ENCODE data around the gene GANAB.
"Not testable (repeated sequence)": the region's sequence is repeated elsewhere in the genome, so short reads cannot be mapped to it uniquely, and the experiment has no call there.

The GANAB gene

DNA sequence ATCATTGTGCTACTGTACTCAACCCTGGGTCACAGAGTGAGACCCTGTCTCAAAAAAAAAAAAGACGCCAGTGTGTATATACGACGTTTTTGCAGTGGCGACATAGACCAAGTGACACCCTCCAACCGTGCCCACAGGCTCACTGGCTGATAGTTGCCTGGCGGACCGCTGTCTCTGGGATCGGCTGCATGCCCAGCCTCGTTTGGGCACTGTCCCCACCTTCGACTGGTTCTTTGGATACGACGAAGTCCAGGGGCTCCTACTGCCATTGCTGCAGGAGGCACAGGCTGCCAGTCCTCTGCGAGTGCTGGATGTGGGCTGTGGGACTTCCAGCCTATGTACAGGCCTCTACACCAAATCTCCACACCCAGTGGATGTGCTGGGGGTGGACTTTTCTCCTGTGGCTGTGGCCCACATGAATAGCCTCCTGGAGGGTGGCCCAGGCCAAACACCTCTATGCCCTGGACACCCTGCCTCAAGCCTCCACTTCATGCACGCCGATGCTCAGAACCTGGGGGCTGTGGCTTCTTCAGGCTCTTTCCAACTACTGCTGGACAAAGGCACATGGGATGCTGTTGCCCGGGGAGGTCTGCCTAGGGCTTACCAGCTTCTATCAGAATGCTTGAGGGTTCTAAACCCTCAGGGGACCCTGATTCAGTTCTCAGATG is 20.0 kb upstream of the GANAB start:
- no peak for DNase-seq

GRCh38 chr11:62665599-62666258 is 19.3 kb upstream of the GANAB start:
- peak; percentile 70 for DNase-seq

DNA sequence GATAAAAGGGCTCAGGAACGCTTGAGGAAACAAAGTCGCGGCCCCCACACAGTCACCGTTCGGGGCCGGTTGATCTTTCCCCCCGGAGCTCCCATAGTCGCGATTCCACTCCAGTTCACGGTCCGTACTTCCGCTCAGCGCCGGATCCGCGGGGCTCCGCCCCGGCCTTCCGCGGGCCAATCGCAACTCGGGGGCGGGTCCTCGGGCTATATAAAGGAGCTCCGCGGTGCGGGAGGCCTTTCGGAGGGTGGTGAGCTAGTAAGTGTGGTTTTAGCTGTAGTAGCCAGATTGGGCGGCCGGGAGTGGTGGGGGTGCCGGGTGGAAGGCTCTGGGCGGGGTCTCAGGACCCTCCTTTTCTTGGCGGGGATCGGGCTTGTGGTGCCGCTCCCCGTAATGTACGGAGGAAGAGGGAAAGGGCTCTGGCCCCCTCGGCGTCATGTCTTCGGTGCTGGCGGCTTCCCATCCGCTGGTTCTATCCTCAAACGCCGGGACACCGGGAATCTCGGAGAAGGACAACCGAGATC is 18.7 kb upstream of the GANAB start, which contains the start of the genes C11orf98 and CSKMT:
C11orf98 (minus strand) TSS at position 136 of the 524 bp plus-strand sequence; CDS start at position 95, 41 bp downstream.
CSKMT (plus strand) TSS at position 238 of the 524 bp plus-strand sequence. CDS start 568 bp downstream, outside the sequence.
- peak; percentile 96 for DNase-seq

DNA sequence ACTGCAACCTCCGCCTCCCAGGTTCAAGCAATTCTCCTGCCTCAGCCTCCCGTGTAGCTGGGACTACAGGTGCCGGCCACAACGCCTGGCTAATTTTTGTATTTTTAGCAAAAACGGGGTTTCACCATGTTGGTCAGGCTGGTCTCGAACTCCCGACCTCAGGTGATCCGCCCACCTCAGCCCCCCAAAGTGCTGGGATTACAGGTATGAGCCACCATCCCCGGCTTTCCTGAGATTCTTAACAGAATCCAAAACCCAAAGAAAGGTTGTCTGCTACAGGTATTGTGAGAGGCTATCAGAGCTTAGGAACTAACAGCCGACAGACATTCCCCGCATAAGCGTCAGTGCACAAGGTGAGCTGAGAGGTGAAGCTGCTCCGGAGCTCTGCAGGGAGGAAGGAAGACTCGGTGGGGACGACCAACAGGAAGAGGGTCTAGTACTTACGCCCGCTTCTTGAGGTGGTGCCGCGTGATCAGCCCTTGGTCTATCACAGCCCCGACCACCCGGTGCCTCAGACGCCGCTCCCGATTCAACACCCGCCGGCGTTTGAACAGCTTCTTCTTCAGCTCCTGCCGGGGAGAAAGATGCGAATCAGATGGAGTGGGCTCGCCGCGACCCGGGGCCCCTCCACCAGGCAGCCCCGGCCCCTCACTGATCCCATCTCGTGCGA is 18.1 kb upstream of the GANAB start:
- peak; percentile 63 for DNase-seq

- DNase-seq, result no peak
Observed at GRCh38 chr11:62656796-62657429, 10.5 kb upstream of the GANAB start.

- DNase-seq, result no peak
Observed at GRCh38 chr11:62654297-62654696, 7.9 kb upstream of the GANAB start.

DNA sequence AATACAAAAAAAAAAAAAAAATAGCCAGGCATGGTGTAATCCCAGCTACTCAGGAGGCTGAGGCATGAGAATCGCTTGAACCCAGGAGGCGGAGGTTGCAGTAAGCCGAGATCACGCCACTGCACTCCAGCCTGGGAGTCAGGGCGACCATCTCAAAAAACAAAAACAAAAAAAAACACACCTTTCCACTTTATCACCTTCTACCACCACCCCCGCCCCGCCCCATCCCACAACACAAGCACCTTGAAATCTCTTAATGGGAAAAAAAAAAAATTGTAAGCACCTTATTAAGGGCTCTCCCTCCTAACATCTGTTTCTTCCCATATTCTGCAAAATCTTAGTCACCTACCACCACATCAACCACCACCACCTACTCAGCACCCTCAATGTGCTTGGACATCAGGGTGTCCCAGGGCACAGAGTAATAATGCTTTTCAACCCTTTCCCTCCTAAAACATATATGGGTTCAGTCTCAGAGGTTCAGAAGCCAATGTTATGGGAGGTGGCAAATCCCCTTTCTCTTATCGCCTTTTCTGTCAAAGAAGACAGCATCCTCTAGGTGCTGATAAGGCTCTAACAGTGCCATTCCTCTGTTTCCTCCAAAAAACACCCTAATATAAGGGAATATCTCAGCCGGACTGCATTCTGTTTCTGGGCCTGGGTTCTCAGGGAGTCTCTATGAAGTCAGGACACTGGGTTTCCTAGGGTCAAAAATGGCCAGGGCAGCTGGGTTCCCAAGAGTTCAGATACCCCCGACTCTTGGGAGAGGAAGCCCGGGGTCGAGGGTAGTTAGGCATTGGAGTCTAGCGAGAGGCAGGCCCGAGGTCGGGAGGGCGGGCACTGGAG is 6.0 kb upstream of the GANAB start:
- DNase-seq, result peak; percentile 73

- not testable (repeated sequence) for DNase-seq
Observed at GRCh38 chr11:62650283-62650682, 3.9 kb upstream of the GANAB start.

DNA sequence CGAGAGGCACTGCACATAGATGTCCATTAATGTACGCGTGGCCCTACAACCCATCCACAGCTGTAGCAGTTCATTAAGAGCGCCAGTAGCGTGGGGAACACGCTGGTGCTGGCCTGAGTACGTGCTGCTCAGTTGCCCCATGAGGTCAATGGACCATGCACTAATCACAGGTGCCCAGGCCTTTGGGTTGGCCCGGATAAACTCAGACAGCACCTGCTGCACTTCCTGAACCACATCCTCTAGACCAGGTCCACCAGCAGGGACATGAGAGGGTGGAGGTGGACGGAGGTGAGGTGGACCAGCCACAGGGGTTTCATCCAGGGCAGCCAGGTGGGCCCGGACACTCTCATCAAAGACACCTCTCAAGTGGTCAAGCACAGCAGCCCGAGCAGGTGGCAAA is 3.1 kb upstream of the GANAB start:
- DNase-seq, result no peak

DNA sequence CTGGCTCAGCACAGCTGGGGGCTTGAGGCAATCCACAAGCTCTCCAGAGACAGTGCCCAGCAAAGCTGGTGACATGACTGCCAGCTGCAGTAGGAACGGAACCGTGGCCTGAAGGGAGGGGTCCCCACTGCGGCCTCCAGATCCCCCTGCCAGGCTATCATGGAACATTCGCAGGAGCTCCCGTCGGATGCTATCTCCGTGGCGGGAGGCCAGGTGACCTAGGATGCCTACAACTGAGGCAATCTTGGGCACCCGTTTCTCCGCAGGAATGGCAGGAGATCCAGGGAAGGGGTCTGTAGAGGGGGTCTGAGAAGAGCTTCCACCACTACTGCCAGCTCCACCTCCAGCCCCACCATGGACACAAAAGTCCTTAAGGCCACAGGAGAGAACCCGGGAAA is 2.6 kb upstream of the GANAB start:
- DNase-seq, result no peak

- no peak for DNase-seq
Observed at GRCh38 chr11:62648185-62648966, 2.0 kb upstream of the GANAB start.

- no peak for DNase-seq
Observed at GRCh38 chr11:62647609-62648005, 1.2 kb upstream of the GANAB start.

- DNase-seq, result no peak
Observed at GRCh38 chr11:62646825-62647608, 604 bp upstream of the GANAB start.

DNA sequence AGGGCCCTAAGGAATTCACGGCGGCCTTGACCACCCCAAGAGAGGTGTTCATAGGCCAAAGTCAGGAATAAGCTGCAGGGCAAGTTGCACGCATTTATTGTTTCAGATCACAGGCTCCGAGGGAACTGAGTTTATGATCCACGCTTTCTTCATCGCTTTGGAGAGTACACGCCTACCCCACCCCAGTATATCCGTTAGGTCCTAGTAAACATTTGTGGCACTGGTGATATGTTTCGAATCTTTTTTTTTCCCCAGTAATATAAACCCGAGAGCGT is 805 bp downstream of the GANAB start:
- no peak for DNase-seq

- no peak for DNase-seq
Observed at GRCh38 chr11:62644220-62644619, 2.2 kb downstream of the GANAB start.

- no peak for DNase-seq
Observed at GRCh38 chr11:62632492-62632891, 13.9 kb downstream of the GANAB start.

DNA sequence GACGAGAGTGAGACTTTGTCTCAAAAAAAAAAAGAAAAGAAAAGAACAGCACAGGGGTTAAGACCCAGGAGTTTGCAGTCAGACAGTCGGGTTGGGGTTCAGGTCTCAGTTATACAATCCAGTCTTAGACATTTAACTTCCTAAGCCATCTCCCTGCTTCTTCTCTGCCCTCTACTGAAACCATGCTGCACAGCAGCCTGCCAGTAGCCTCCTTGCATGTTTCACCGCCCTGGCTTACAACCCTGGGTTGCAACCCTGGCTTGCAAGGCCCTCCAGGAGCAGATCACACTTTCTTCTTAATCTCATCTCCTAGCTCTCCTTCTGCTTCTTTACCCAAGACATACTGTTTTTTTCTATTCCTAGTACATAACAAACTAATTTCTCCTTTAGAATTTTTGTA is 18.7 kb downstream of the GANAB start:
- peak; percentile 23 for DNase-seq

DNA sequence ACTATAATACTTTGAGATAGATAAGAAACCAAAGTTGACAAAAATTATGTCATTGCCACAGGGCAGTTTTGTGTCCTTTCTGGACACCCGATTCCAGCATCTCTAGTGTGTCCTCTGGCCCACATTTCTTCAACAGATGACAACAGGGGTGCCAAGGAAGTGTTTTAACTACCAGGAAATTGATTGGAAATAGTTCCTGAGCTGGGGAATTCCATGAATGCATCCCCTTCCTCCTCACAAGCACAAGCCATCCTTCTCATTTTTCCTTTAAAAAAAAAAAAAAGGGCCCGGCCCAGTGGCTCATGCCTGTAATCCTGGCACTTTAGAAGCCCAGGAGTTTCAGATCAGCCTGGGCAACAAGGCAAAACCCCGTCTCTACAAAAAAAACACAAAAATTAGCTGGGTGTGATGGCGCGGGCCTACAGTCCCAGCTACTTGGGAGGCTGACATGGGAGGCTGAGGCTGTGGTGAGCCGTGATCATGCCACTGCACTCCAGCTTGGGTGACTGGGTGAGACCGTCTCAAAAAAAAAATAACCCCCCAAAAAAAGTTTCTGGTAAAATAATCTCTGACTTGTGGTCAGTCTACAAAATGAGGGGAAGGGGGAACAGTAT is 23.8 kb downstream of the GANAB start:
- peak; percentile 17 for DNase-seq

DNA sequence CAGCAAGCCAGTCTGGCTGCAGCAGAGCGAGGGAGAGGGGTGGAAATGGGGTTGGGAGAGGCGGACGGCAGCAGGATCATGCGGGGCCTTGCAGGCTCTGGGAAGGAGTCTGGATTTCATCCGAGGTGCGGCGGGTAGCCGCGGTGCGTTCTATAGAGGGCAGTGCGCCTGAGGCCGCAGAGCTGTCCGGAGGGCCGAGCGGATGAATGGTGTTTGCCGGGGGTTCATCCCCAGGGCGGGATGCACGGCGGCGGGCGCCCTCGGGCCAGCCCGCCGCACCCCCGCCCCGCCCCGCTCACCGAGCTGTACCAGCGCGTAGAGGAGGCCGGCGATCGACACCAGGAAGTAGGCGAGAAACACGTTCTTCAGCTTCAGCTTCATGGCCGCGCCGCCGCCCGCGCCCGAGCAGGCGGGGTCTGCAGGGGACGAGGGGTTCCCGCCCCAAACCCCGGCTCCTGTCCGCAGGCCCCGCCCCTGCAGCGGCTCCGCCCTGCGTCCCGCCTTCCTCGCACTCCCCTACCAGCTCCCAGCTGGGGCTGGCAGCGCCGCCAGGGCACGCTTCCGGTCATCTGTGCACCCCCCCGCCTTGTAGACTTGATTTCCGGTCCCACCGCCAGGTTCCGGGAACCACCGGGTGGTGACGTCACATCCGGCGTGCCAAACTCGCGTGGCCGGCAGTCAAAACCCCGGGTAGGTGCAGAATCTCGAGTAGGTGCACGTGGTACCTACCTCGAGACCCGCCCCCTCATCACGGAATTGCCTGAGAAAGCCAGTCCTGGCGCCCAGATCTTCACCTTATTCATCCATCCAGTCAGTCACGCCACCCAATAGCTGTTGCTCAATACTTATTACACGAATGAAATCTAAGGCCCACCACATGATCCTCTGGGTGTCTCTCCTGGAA is 24.6 kb downstream of the GANAB start, which contains the start of gene B3GAT3:
B3GAT3 (minus strand) TSS at position 420 of the 904 bp plus-strand sequence; CDS start at position 381, 39 bp downstream.
- peak; percentile 99 for DNase-seq

All from CD4-positive, alpha-beta T cell treated with Interleukin-12 subunit alpha and Interleukin-12 subunit beta, for 1 hour (primary cell).